H9 (cell line): ENCODE data around the gene ANKRD12. TPM values are rescaled to one million over a fixed set of nuclear protein-coding genes. Genes with fewer than 3 reads are reported as not detected.
A peak's percentile ranks its signal among the peaks of the same experiment; 100 is the strongest.

Experiments
- DNase-seq: peaks from one replicate; pipeline ENCODE4 v3.0.0-alpha.2; 2017
- H2AFZ ChIP-seq: one replicate; pipeline ENCODE4 v1.6.1; 2013; ENCODE audit warnings: mild to moderate bottlenecking, low read length, control low read depth, moderate library complexity
- H2AK5ac ChIP-seq: 2 replicates; pipeline ENCODE4 v1.6.1; 2013; ENCODE audit warnings: low read length, control low read depth, mixed read lengths; ENCODE audit not compliant: insufficient read length
- H2BK120ac ChIP-seq: one replicate; pipeline ENCODE4 v1.6.1; 2013; ENCODE audit warnings: low read depth, mild to moderate bottlenecking, low read length, control low read depth, inconsistent platforms; ENCODE audit not compliant: poor library complexity, severe bottlenecking
- H2BK12ac ChIP-seq: 2 replicates; pipeline ENCODE4 v1.6.1; 2013; ENCODE audit warnings: low read length, control low read depth, mixed read lengths, low read depth; ENCODE audit not compliant: insufficient read length
- H2BK15ac ChIP-seq: 2 replicates; pipeline ENCODE4 v1.6.1; 2013; ENCODE audit warnings: low read depth, low read length, control low read depth
- H2BK20ac ChIP-seq: one replicate; pipeline ENCODE4 v1.6.1; 2013; ENCODE audit warnings: low read depth, mild to moderate bottlenecking, low read length, control low read depth, inconsistent platforms; ENCODE audit not compliant: poor library complexity, severe bottlenecking
- H2BK5ac ChIP-seq: 2 replicates; pipeline ENCODE4 v1.6.1; 2013; ENCODE audit warnings: low read length, control low read depth, mixed read lengths; ENCODE audit not compliant: insufficient read length
- H3K14ac ChIP-seq: 2 replicates; pipeline ENCODE4 v1.6.1; 2013; ENCODE audit warnings: low read length, control low read depth; ENCODE audit not compliant: insufficient read depth
- H3K18ac ChIP-seq: 2 replicates; pipeline ENCODE4 v1.6.1; 2013; ENCODE audit warnings: low read depth, mild to moderate bottlenecking, mixed read lengths, low read length, control low read depth; ENCODE audit not compliant: insufficient read length
- H3K23ac ChIP-seq: 2 replicates; pipeline ENCODE4 v1.6.1; 2013; ENCODE audit warnings: low read length, control low read depth, mixed read lengths, low read depth; ENCODE audit not compliant: insufficient read length
- H3K23me2 ChIP-seq: 2 replicates; pipeline ENCODE4 v1.6.1; 2013; ENCODE audit warnings: low read depth, mild to moderate bottlenecking, mixed read lengths, low read length, control low read depth; ENCODE audit not compliant: insufficient read length, poor library complexity, severe bottlenecking
- H3K27ac ChIP-seq: 2 replicates; pipeline ENCODE4 v1.5.1; 2013; ENCODE audit warnings: low read length, control low read depth, mixed read lengths, low read depth; ENCODE audit not compliant: insufficient read length
- H3K27me3 ChIP-seq: 2 replicates; pipeline ENCODE4 v1.6.1; 2013; ENCODE audit warnings: low read length, control low read depth, inconsistent platforms; ENCODE audit not compliant: insufficient read depth
- H3K4ac ChIP-seq: 2 replicates; pipeline ENCODE4 v1.6.1; 2013; ENCODE audit warnings: low read depth, mild to moderate bottlenecking, control low read depth, inconsistent platforms, low read length, moderate library complexity
- H3K4me1 ChIP-seq: 2 replicates; pipeline ENCODE4 v1.6.1; 2013; ENCODE audit warnings: low read length, control low read depth, inconsistent platforms; ENCODE audit not compliant: insufficient read depth
- H3K4me2 ChIP-seq: 2 replicates; pipeline ENCODE4 v1.6.1; 2013; ENCODE audit warnings: low read length, control low read depth, mixed read lengths; ENCODE audit not compliant: insufficient read length, insufficient read depth
- H3K56ac ChIP-seq: 2 replicates; pipeline ENCODE4 v1.6.1; 2013; ENCODE audit warnings: low read depth, mild to moderate bottlenecking, mixed read lengths, low read length, control low read depth; ENCODE audit not compliant: insufficient read length
- H3K79me1 ChIP-seq: 2 replicates; pipeline ENCODE4 v1.6.1; 2013; ENCODE audit warnings: low read depth, mild to moderate bottlenecking, moderate library complexity, low read length, control low read depth, inconsistent platforms; ENCODE audit not compliant: insufficient read depth, poor library complexity, severe bottlenecking
- H3K79me2 ChIP-seq: 2 replicates; pipeline ENCODE4 v1.6.1; 2013; ENCODE audit warnings: low read length, control low read depth, inconsistent platforms; ENCODE audit not compliant: insufficient read depth
- H3K9ac ChIP-seq: 2 replicates; pipeline ENCODE4 v1.6.1; 2013; ENCODE audit warnings: low read length, control low read depth, mixed read lengths; ENCODE audit not compliant: insufficient read length; ENCODE audit errors: extremely low read depth
- H3K9me3 ChIP-seq: one replicate; pipeline ENCODE4 v1.6.1; 2013; ENCODE audit warnings: low read depth, low read length, inconsistent platforms; ENCODE audit not compliant: control insufficient read depth
- H3T11ph ChIP-seq: one replicate; pipeline ENCODE4 v1.6.1; 2013; ENCODE audit warnings: mild to moderate bottlenecking, low read length, control low read depth, inconsistent platforms
- H4K20me1 ChIP-seq: one replicate; pipeline ENCODE4 v1.6.1; 2013; ENCODE audit not compliant: control insufficient read depth, insufficient read length, insufficient read depth
- H4K5ac ChIP-seq: 2 replicates; pipeline ENCODE4 v1.6.1; 2013; ENCODE audit warnings: low read depth, mild to moderate bottlenecking, mixed read lengths, low read length, control low read depth; ENCODE audit not compliant: insufficient read length
- H4K8ac ChIP-seq: replicated peaks from 2 replicates; pipeline ENCODE4 v1.6.1; 2013; ENCODE audit warnings: low read length, control low read depth, mixed read lengths, low read depth; ENCODE audit not compliant: insufficient read length
- H4K91ac ChIP-seq: 2 replicates; pipeline ENCODE4 v1.6.1; 2013; ENCODE audit warnings: low read depth, mild to moderate bottlenecking, moderate library complexity, mixed read lengths, low read length, control low read depth; ENCODE audit not compliant: insufficient read length
- H3K27ac Mint-ChIP-seq, 3 experiments: 2 replicates in 2 of 3; 3 replicates in 1 of 3; pipeline ENCODE4 v1.8.0; 2020 to 2021; ENCODE audit warnings: mixed read lengths in 3 of 3, mild to moderate bottlenecking in 1 of 3, moderate library complexity in 1 of 3
- H3K27me3 Mint-ChIP-seq: 2 replicates; pipeline ENCODE4 v1.8.0; 2021; ENCODE audit warnings: low read depth, mild to moderate bottlenecking, moderate library complexity, mixed read lengths
- H3K36me3 Mint-ChIP-seq, 3 experiments: 2 replicates in 2 of 3; 3 replicates in 1 of 3; pipeline ENCODE4 v1.8.0; 2020 to 2021; ENCODE audit warnings: low read depth in 3 of 3, mixed read lengths in 3 of 3; ENCODE audit not compliant: insufficient read depth in 1 of 3
- H3K4me1 Mint-ChIP-seq, 2 experiments: 2 replicates each; pipeline ENCODE4 v1.8.0; 2020; ENCODE audit warnings: mixed read lengths in 2 of 2
- H3K4me3 Mint-ChIP-seq, 2 experiments: 2 replicates in 1 of 2; 3 replicates in 1 of 2; pipeline ENCODE4 v1.8.0; 2020 to 2021; ENCODE audit warnings: mild to moderate bottlenecking in 2 of 2, mixed read lengths in 2 of 2, moderate library complexity in 1 of 2
- H3K9me3 Mint-ChIP-seq, 2 experiments: 2 replicates in 1 of 2; 3 replicates in 1 of 2; pipeline ENCODE4 v1.8.0; 2020; ENCODE audit warnings: mild to moderate bottlenecking in 2 of 2, mixed read lengths in 2 of 2, moderate library complexity in 1 of 2
- CTCF ChIP-seq: fragments of 200-600 bp; sonication (generic); conservative IDR thresholded peaks from 3 replicates; pipeline ENCODE4 v1.8.0; 2021; ENCODE audit warnings: antibody characterized with exemption, mild to moderate bottlenecking
- WGBS: extraction: QIAGEN DNeasy Blood & Tissue Kit; methylation state at CpG from one replicate; pipeline ENCODE4 v1.1.7; 2013; ENCODE audit warnings: missing lambda C conversion rate, low lambda C conversion rate, mixed read lengths; ENCODE audit not compliant: insufficient read length; ENCODE audit errors: extremely low coverage; 5-methylcytosine and 5-hydroxymethylcytosine counted together
- total RNA-seq: library from RNA; stranded (reverse); gene quantifications from 2 replicates; pipeline ENCODE4 v1.2.1, GENCODE V29; 2021

The ANKRD12 gene
- total RNA-seq, 1 experiment from 2014 or later = 38.9 TPM

- peak overlapping the region; percentile 66 for H2AFZ ChIP-seq
- no peak overlapping the region for H2BK15ac ChIP-seq
- H2BK12ac ChIP-seq = peak overlapping the region; percentile 18
- no CpG with 5 or more reads among the region's 2 CpGs for WGBS
- no peaks in the 10 kb centered on the region for H3K79me2 ChIP-seq
- H3K4me2 ChIP-seq = no peak overlapping the region
- no peak overlapping the region for H4K91ac ChIP-seq
- Mint-ChIP-seq H3K36me3 (no peaks in the 10 kb centered on the region), H3K4me3 (peak overlapping the region in 1 of 2 experiments; percentile 36; a peak in 2 of 5 replicates), H3K27me3 (no peaks in the 10 kb centered on the region), H3K4me1 (peaks cover 34 to 50% of the 10 kb centered on the region in 2 experiments), H3K9me3 (no peaks in the 10 kb centered on the region), H3K27ac (peak overlapping the region; percentile 3 to 91 (median 83); a peak in 6 of 7 replicates)
- no peak overlapping the region for H4K5ac ChIP-seq
- no peaks in the 10 kb centered on the region for H4K20me1 ChIP-seq
- H4K8ac ChIP-seq = no peak overlapping the region
- no peak for DNase-seq
- no peak overlapping the region for H3K4ac ChIP-seq
- H3K9me3 ChIP-seq = no peaks in the 10 kb centered on the region
- no peak overlapping the region for H3T11ph ChIP-seq
- H2BK120ac ChIP-seq = no peak overlapping the region
- H3K18ac ChIP-seq = no peak overlapping the region
- H3K23ac ChIP-seq = no peak overlapping the region
- H2AK5ac ChIP-seq = no peak overlapping the region
- no peak for TF ChIP-seq CTCF
- no peak overlapping the region for H3K27ac ChIP-seq
- H3K27me3 ChIP-seq = no peaks in the 10 kb centered on the region
- H3K14ac ChIP-seq = no peak overlapping the region
- H2BK20ac ChIP-seq = no peak overlapping the region
- H3K4me1 ChIP-seq = peaks cover 7% of the 10 kb centered on the region; the same call in 1 of the 2 replicates
- no peak overlapping the region for H2BK5ac ChIP-seq
- no peak overlapping the region for H3K9ac ChIP-seq
- no peaks in the 10 kb centered on the region for H3K23me2 ChIP-seq
- H3K56ac ChIP-seq = no peak overlapping the region
- no peaks in the 10 kb centered on the region for H3K79me1 ChIP-seq
These were observed 39.2 kb upstream of the ANKRD12 start for GRCh38 chr18:9097349-9097748.
